Astrocyte of the cerebellum (primary cell): ENCODE results near the gene DLGAP1.

ENCODE experiments used
- DNase-seq: peaks from one replicate; pipeline ENCODE4 v3.0.0-alpha.2; 2011; ENCODE audit warnings: low read depth
- H3K4me3 ChIP-seq: 2 replicates; pipeline ENCODE4 v1.5.1; 2011; ENCODE audit warnings: mild to moderate bottlenecking, low read depth, low read length, moderate library complexity
- CTCF ChIP-seq: IDR thresholded peaks from 2 replicates; pipeline ENCODE4 v1.5.1; 2012; ENCODE audit warnings: low read length, low read depth, moderate library complexity, mild to moderate bottlenecking; ENCODE audit errors: missing control alignments
- in situ Hi-C: cut with HindIII; loops from 2 replicates; pipeline ENCODE4 v1.10.0; 2017; ENCODE audit warnings: low sequenced_read_pairs

DLGAP1 gene

GRCh38 chr18:4020026-4020425 is 435.1 kb downstream of the DLGAP1 start:
- TF ChIP-seq CTCF: no peak

GRCh38 chr18:4017480-4017879 is 437.6 kb downstream of the DLGAP1 start:
- in situ Hi-C loops: loop anchor here (5.0 kb wide), 1 partner anchor 35 kb away; no protein-coding TSS in a partner anchor
- no peak overlapping the region for H3K4me3 ChIP-seq
- TF ChIP-seq CTCF: peak; percentile 29
- no peak for DNase-seq

More at GRCh38 chr18:4020026-4020425, 435.1 kb downstream of the DLGAP1 start:
- no peak for DNase-seq
- in situ Hi-C loops: no loop called here
- H3K4me3 ChIP-seq: no peak overlapping the region

DNA sequence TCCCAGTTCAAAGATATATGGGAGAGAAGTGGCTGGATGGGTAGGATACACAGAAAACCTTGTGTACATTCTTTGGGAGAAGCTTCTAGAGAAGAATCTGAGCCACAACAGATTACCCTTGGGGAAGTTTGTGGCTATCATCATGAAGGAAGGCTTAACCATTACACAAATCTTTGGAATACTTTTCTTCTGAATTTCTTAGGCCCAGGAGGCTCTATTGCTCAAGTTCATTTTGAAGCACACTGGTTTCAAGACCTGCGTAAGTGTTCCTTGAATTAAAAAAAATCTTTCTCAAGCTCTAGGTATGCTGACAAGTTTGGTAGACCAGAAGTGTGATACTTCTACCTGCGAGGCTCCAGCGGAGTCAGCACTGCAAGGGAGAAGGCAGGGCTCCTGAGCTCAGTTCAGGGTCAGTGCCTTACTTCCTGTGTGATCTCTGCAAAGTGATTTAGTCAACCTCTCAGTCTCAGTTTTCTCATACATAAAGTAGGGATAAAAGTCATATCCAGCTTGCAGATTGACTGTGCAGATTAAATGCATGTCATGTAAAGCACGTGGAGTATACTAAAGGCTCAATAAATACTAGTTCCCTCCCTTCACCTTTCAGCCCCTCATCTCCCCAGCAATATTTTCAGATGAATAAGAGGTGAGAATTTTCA is 438.6 kb downstream of the DLGAP1 start:
- DNase-seq: no peak
- no peak for TF ChIP-seq CTCF

GRCh38 chr18:4007846-4008245 is 447.3 kb downstream of the DLGAP1 start:
- in situ Hi-C loops: no loop called here
- no peak for DNase-seq
- no peak for TF ChIP-seq CTCF
- H3K4me3 ChIP-seq: no peak overlapping the region

More for the DNA sequence above, 438.6 kb downstream of the DLGAP1 start:
- H3K4me3 ChIP-seq: no peak overlapping the region
- in situ Hi-C loops: loop anchor here (5.0 kb wide), 1 partner anchor 36 kb away; no protein-coding TSS in a partner anchor

GRCh38 chr18:4004183-4004829 is 450.8 kb downstream of the DLGAP1 start:
- no peak overlapping the region for H3K4me3 ChIP-seq
- no peak for DNase-seq
- no peak for TF ChIP-seq CTCF
- in situ Hi-C loops: no loop called here

- DNase-seq: peak; percentile 45
- TF ChIP-seq CTCF: peak; percentile 76
These were observed 456.3 kb downstream of the DLGAP1 start for GRCh38 chr18:3998698-3999333.

More at GRCh38 chr18:3998698-3999333, 456.3 kb downstream of the DLGAP1 start:
- in situ Hi-C loops: loop anchor here (25.0 kb wide), 1 partner anchor 237 kb away; no protein-coding TSS in a partner anchor
- H3K4me3 ChIP-seq: no peak overlapping the region
